IMR-90 (cell line): Measurements from ENCODE around the gene XPO6. TPM values are rescaled to one million over a fixed set of nuclear protein-coding genes. Genes with fewer than 3 reads are reported as not detected.
A peak's percentile ranks its signal among the peaks of the same experiment; 100 is the strongest.

ENCODE experiments used
- ATAC-seq: fragments of 200-7000 bp; cut with Tn5 transposase; 2 replicates; pipeline ENCODE4 v1.9.1; 2020; ENCODE audit warnings: low read depth, mild to moderate bottlenecking, moderate library complexity
- BruUV-seq: library from RNA; stranded (reverse); fragments of 400-500 nt; replicated peaks from 2 replicates; lab custom pipeline; 2021; lab: Mats Ljungman, UMichigan
- CTCF ChIA-PET: fragments of 300-600 bp; formaldehyde crosslinking; extraction: SDS; loops from one replicate; lab custom pipeline; 2021; ENCODE audit warnings: antibody characterized with exemption; lab: Yijun Ruan, JAX
- POLR2A ChIA-PET: fragments of 300-600 bp; sonication (Branson Sonifier 250); formaldehyde crosslinking; loops from one replicate; lab custom pipeline; 2022; ENCODE audit warnings: antibody characterized with exemption; ENCODE audit not compliant: unreplicated experiment; lab: Charles Lee
- DNase-seq: peaks from one replicate; pipeline ENCODE4 v3.0.0; 2013
- H2AFZ ChIP-seq: replicated peaks from 2 replicates; pipeline ENCODE3; 2013; ENCODE audit warnings: low read length, mild to moderate bottlenecking; ENCODE audit not compliant: poor library complexity
- H2AK5ac ChIP-seq: 2 replicates; pipeline ENCODE4 v1.6.1; 2013; ENCODE audit warnings: low read depth, low read length, inconsistent platforms
- H2AK9ac ChIP-seq: replicated peaks from 2 replicates; pipeline ENCODE3; 2013; ENCODE audit warnings: mild to moderate bottlenecking, low read depth, low read length, moderate library complexity; ENCODE audit not compliant: poor library complexity
- H2BK120ac ChIP-seq: 2 replicates; pipeline ENCODE4 v1.6.1; 2013; ENCODE audit warnings: low read depth, low read length, inconsistent platforms
- H2BK15ac ChIP-seq: 3 replicates; pipeline ENCODE4 v1.6.1; 2013; ENCODE audit warnings: low read depth, low read length, inconsistent platforms
- H2BK20ac ChIP-seq: 2 replicates; pipeline ENCODE4 v1.6.1; 2013; ENCODE audit warnings: low read depth, mild to moderate bottlenecking, inconsistent platforms, low read length, moderate library complexity
- H2BK5ac ChIP-seq: 2 replicates; pipeline ENCODE4 v1.6.1; 2013; ENCODE audit warnings: mild to moderate bottlenecking, low read depth, low read length, inconsistent platforms; ENCODE audit not compliant: poor library complexity, severe bottlenecking
- H3K14ac ChIP-seq: replicated peaks from 2 replicates; pipeline ENCODE4 v1.6.1; 2013; ENCODE audit warnings: low read depth, low read length, inconsistent platforms
- H3K18ac ChIP-seq: 2 replicates; pipeline ENCODE4 v1.6.1; 2013; ENCODE audit warnings: low read depth, low read length, control low read depth
- H3K23ac ChIP-seq: 2 replicates; pipeline ENCODE4 v1.6.1; 2013; ENCODE audit warnings: low read depth, low read length, inconsistent platforms
- H3K27ac ChIP-seq: 2 replicates; pipeline ENCODE4 v1.5.1; 2013; ENCODE audit warnings: mild to moderate bottlenecking, control low read depth, low read length; ENCODE audit not compliant: insufficient read depth
- H3K27me3 ChIP-seq: 2 replicates; pipeline ENCODE4 v1.6.1; 2013; ENCODE audit warnings: low read length; ENCODE audit not compliant: control insufficient read depth, insufficient read depth
- H3K36me3 ChIP-seq: 2 replicates; pipeline ENCODE4 v1.6.1; 2013; ENCODE audit warnings: low read length, mixed read lengths; ENCODE audit not compliant: control insufficient read depth, insufficient read depth
- H3K4ac ChIP-seq: 2 replicates; pipeline ENCODE4 v1.6.1; 2013; ENCODE audit warnings: low read depth, low read length, inconsistent platforms
- H3K4me1 ChIP-seq: 2 replicates; pipeline ENCODE4 v1.6.1; 2013; ENCODE audit warnings: low read length, mixed read lengths; ENCODE audit not compliant: control insufficient read depth, insufficient read depth
- H3K4me2 ChIP-seq: 2 replicates; pipeline ENCODE4 v1.6.1; 2013; ENCODE audit warnings: low read depth, mild to moderate bottlenecking, control low read depth, low read length, moderate library complexity
- H3K4me3 ChIP-seq: 2 replicates; pipeline ENCODE4 v1.5.1; 2013; ENCODE audit warnings: low read depth, mild to moderate bottlenecking, control low read depth, low read length, moderate library complexity; ENCODE audit not compliant: insufficient read depth
- H3K56ac ChIP-seq: 2 replicates; pipeline ENCODE4 v1.6.1; 2013; ENCODE audit warnings: low read length, inconsistent platforms; ENCODE audit not compliant: insufficient read depth; ENCODE audit errors: extremely low read depth
- H3K79me1 ChIP-seq, 2 experiments: 2 replicates each; pipeline ENCODE4 v1.6.1; 2013; ENCODE audit warnings: low read length in 2 of 2, inconsistent platforms in 1 of 2, low read depth in 1 of 2
- H3K9ac ChIP-seq: 2 replicates; pipeline ENCODE4 v1.6.1; 2013; ENCODE audit warnings: low read depth, low read length, control low read depth
- H3K9me1 ChIP-seq: 2 replicates; pipeline ENCODE4 v1.6.1; 2013; ENCODE audit warnings: low read length, inconsistent platforms; ENCODE audit not compliant: insufficient read depth
- H3K9me3 ChIP-seq: 2 replicates; pipeline ENCODE4 v1.6.1; 2013; ENCODE audit warnings: low read length; ENCODE audit not compliant: control insufficient read depth, insufficient read depth
- H4K20me1 ChIP-seq: 2 replicates; pipeline ENCODE4 v1.6.1; 2013; ENCODE audit warnings: low read length, inconsistent platforms; ENCODE audit not compliant: insufficient read depth
- H4K5ac ChIP-seq: 2 replicates; pipeline ENCODE4 v1.6.1; 2013; ENCODE audit warnings: mild to moderate bottlenecking, low read depth, low read length, control low read depth
- H4K8ac ChIP-seq, 2 experiments: 2 replicates each; pipeline ENCODE4 v1.6.1; 2013; ENCODE audit warnings: low read depth in 2 of 2, low read length in 2 of 2, control low read depth in 1 of 2, inconsistent platforms in 1 of 2
- H4K91ac ChIP-seq: 2 replicates; pipeline ENCODE4 v1.6.1; 2013; ENCODE audit warnings: low read depth, low read length, inconsistent platforms; ENCODE audit not compliant: insufficient read depth
- BHLHE40 ChIP-seq: fragments of 150-350 bp; IDR thresholded peaks from 2 replicates; pipeline ENCODE4 v1.6.1; 2016; ENCODE audit warnings: mild to moderate bottlenecking, low read depth, low read length
- CEBPB ChIP-seq: IDR thresholded peaks from 2 replicates; pipeline ENCODE4 v1.6.1; 2012; ENCODE audit warnings: low read depth, low read length, improper control_type of control experiment
- FOS ChIP-seq: fragments of 150-350 bp; IDR thresholded peaks from 2 replicates; pipeline ENCODE4 v1.6.1; 2016; ENCODE audit warnings: low read depth, low read length
- MAFK ChIP-seq: IDR thresholded peaks from 2 replicates; pipeline ENCODE4 v1.6.1; 2012; ENCODE audit warnings: low read depth, low read length, improper control_type of control experiment
- MXI1 ChIP-seq: IDR thresholded peaks from 2 replicates; pipeline ENCODE4 v1.6.1; 2012; ENCODE audit warnings: low read depth, mild to moderate bottlenecking, low read length, moderate library complexity, borderline replicate concordance
- NFE2L2 ChIP-seq: fragments of 150-350 bp; IDR thresholded peaks from 2 replicates; pipeline ENCODE4 v1.6.1; 2016; ENCODE audit warnings: low read depth, mild to moderate bottlenecking, low read length
- POLR2A ChIP-seq: IDR thresholded peaks from 2 replicates; pipeline ENCODE4 v1.6.1; 2012; ENCODE audit warnings: mild to moderate bottlenecking, low read depth, low read length
- RAD21 ChIP-seq: IDR thresholded peaks from 2 replicates; pipeline ENCODE4 v1.6.1; 2012; ENCODE audit warnings: low read length, improper control_type of control experiment
- RCOR1 ChIP-seq: IDR thresholded peaks from 2 replicates; pipeline ENCODE4 v1.6.1; 2012; ENCODE audit warnings: mild to moderate bottlenecking, low read length, improper control_type of control experiment; ENCODE audit not compliant: insufficient replicate concordance
- RFX5 ChIP-seq: IDR thresholded peaks from 2 replicates; pipeline ENCODE4 v1.8.0; 2012; ENCODE audit warnings: low read depth, mild to moderate bottlenecking, low read length, moderate library complexity
- SMC3 ChIP-seq: fragments of 150-350 bp; IDR thresholded peaks from 2 replicates; pipeline ENCODE4 v1.6.1; 2016; ENCODE audit warnings: low read depth, mild to moderate bottlenecking, antibody characterized with exemption, low read length, moderate library complexity
- WGBS, 2 experiments: methylation state at CpG; one replicate each; pipeline versions ENCODE4 v1.1.5 to v1.1.7; 2013; ENCODE audit warnings: missing lambda C conversion rate in 2 of 2; ENCODE audit not compliant: insufficient read length in 1 of 2; ENCODE audit errors: extremely low coverage in 2 of 2; 5-methylcytosine and 5-hydroxymethylcytosine counted together
- dilution Hi-C: fragments of 300-500 bp; cut with HindIII; formaldehyde crosslinking; loops from one replicate; pipeline ENCODE4 v1.14.3; 2018; ENCODE audit warnings: low sequenced_read_pairs; ENCODE audit not compliant: unreplicated experiment
- in situ Hi-C: fragments of 300-500 bp; cut with MboI; formaldehyde crosslinking; loops from 3 replicates; pipeline ENCODE4 v1.14.3; 2019; ENCODE audit warnings: low sequenced_read_pairs, inconsistent platforms, mixed read lengths
- intact Hi-C: fragments of 100-400 bp; cut with micrococcal nuclease; formaldehyde crosslinking; loops from 2 replicates; pipeline ENCODE4 v1.10.0; 2022
- polyA plus RNA-seq, 3 experiments: library from polyadenylated mRNA; depleted of rRNA; stranded (reverse); fragments of >200 nt; gene quantifications; 2 replicates each; pipeline ENCODE4 v1.2.3, GENCODE V29; 2012; ENCODE audit warnings: low replicate concordance in 1 of 3
- total RNA-seq: library from RNA; depleted of rRNA; stranded (reverse); fragments of >200 nt; gene quantifications from 2 replicates; pipeline ENCODE4 v1.2.3, GENCODE V29; 2012
- TF ChIP-seq, protein P1 (sequence below): conservative IDR thresholded peaks from 2 replicates; pipeline ENCODE4 v1.5.1; 2012; ENCODE audit warnings: mild to moderate bottlenecking, low read depth, low read length, improper control_type of control experiment

XPO6 gene
- total and polyA plus RNA-seq, 2 of the 4 experiments (the other 2 are of a cell fraction), result 108 to 184 TPM

DNA sequence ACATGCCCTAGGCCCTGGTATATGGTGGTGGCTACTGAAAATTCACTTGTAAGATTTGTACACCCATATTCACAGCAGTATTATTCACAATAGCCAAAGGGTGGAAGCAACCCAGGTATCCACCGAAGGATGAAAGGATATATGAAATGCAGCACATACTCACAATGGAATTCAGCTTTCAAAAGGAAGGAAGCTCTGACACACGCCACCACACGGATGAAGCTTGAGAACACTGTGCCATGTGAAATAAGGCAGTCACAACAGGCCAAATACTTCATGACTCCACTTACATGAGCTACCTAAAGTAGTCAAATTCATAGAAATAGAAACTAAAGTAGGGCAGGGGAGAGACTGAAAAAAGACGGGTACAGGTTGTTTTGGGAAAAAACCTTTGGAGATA is 2.9 kb downstream of the XPO6 start:
- Histone ChIP-seq H3K4me2 (peak overlapping the region; percentile 23), H2AFZ (no peak overlapping the region), H3K4me1 (peaks cover 11% of the 10 kb centered on the region), H3K4ac (peak overlapping the region; percentile 32; the same call in 1 of the 2 replicates), H4K5ac (no peak overlapping the region), H3K18ac (no peak overlapping the region), H2BK5ac (peak overlapping the region; percentile 22), H3K9me1 (peaks cover 28% of the 10 kb centered on the region), H3K27ac (peak overlapping the region; percentile 38; the same call in 1 of the 2 replicates), H3K56ac (no peak overlapping the region), H3K36me3 (peaks cover 34% of the 10 kb centered on the region), H2BK20ac (no peak overlapping the region), H2AK5ac (no peak overlapping the region), H2BK120ac (no peak overlapping the region), H3K9me3 (no peaks in the 10 kb centered on the region), H3K4me3 (no peak overlapping the region), H4K8ac (peak overlapping the region in 1 of 2 experiments; percentile 40; a peak in 1 of 4 replicates), H4K20me1 (peaks cover 55% of the 10 kb centered on the region), H3K23ac (peak overlapping the region; percentile 56; the same call in 1 of the 2 replicates), H3K27me3 (no peaks in the 10 kb centered on the region), H2BK15ac (no peak overlapping the region), H2AK9ac (no peak overlapping the region), H3K79me1 (peaks cover 8 to 55% of the 10 kb centered on the region in 2 experiments), H3K14ac (peak overlapping the region; percentile 76; the same call in 1 of the 2 replicates), H4K91ac (no peak overlapping the region), H3K9ac (no peak overlapping the region)
- dilution Hi-C loops, result no loop called here
- ChIA-PET POLR2A (interaction anchor here (0.6 kb wide), 1 partner anchor 126 kb away, joined by 10 read pairs; no protein-coding TSS in a partner anchor), CTCF (interaction anchor here (1.0 to 1.2 kb wide), 2 partner anchors 9 to 15 kb away, joined by 3 to 5 read pairs; no protein-coding TSS in a partner anchor)
- in situ Hi-C loops, result loop anchor here (5.0 kb wide), 1 partner anchor 62 kb away; no protein-coding TSS in a partner anchor
- no peak for TF ChIP-seq MXI1
- no peak for TF ChIP-seq BHLHE40
- no peak for TF ChIP-seq FOS
- no peak for TF ChIP-seq RAD21
- TF ChIP-seq RCOR1, result no peak
- TF ChIP-seq NFE2L2, result no peak
- no peak for TF ChIP-seq RFX5
- TF ChIP-seq CEBPB, result no peak
- no peak for TF ChIP-seq MAFK
- TF ChIP-seq, protein P1, sequence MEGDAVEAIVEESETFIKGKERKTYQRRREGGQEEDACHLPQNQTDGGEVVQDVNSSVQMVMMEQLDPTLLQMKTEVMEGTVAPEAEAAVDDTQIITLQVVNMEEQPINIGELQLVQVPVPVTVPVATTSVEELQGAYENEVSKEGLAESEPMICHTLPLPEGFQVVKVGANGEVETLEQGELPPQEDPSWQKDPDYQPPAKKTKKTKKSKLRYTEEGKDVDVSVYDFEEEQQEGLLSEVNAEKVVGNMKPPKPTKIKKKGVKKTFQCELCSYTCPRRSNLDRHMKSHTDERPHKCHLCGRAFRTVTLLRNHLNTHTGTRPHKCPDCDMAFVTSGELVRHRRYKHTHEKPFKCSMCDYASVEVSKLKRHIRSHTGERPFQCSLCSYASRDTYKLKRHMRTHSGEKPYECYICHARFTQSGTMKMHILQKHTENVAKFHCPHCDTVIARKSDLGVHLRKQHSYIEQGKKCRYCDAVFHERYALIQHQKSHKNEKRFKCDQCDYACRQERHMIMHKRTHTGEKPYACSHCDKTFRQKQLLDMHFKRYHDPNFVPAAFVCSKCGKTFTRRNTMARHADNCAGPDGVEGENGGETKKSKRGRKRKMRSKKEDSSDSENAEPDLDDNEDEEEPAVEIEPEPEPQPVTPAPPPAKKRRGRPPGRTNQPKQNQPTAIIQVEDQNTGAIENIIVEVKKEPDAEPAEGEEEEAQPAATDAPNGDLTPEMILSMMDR, result no peak
- no peak for TF ChIP-seq SMC3
- no peak for TF ChIP-seq POLR2A
- no CpG with 5 or more reads among the region's 4 CpGs for WGBS, 2 experiments
- ATAC-seq, result no peak
- DNase-seq, result no peak
- intact Hi-C loops, result no loop called here
- BruUV-seq, result no TSS peak
